Mucosa of stomach (tissue), 1 donor: ENCODE data around the gene SAMD1.

Experiments used
- H3K27me3 ChIP-seq: one replicate; pipeline ENCODE4 v1.7.0; 2013; ENCODE audit warnings: mild to moderate bottlenecking, low read length; ENCODE audit not compliant: control insufficient read depth, insufficient read depth
- H3K36me3 ChIP-seq: one replicate; pipeline ENCODE4 v1.7.0; 2013; ENCODE audit warnings: low read length; ENCODE audit not compliant: control insufficient read depth, insufficient read depth
- H3K4me1 ChIP-seq: one replicate; pipeline ENCODE4 v1.7.0; 2013; ENCODE audit warnings: mild to moderate bottlenecking, low read length; ENCODE audit not compliant: control insufficient read depth, insufficient read depth
- H3K4me3 ChIP-seq: one replicate; pipeline ENCODE4 v1.7.0; 2013; ENCODE audit warnings: low read length
- H3K9ac ChIP-seq: one replicate; pipeline ENCODE4 v1.7.0; 2013; ENCODE audit warnings: mild to moderate bottlenecking, low read length, moderate library complexity
- H3K9me3 ChIP-seq: one replicate; pipeline ENCODE4 v1.7.0; 2013; ENCODE audit warnings: mild to moderate bottlenecking, low read length, moderate library complexity; ENCODE audit not compliant: control insufficient read depth
- donor health status: Pancreatic carcinoma.

Gene SAMD1

GRCh38 chr19:14081797-14082674 lies 8.5 kb downstream of the SAMD1 start:
- H3K36me3 ChIP-seq, result no peaks in the 10 kb centered on the region
- H3K4me1 ChIP-seq, result peaks cover 38% of the 10 kb centered on the region
- H3K4me3 ChIP-seq, result peak overlapping the region; percentile 67
- H3K9ac ChIP-seq, result peak overlapping the region; percentile 96
- no peaks in the 10 kb centered on the region for H3K27me3 ChIP-seq
- no peaks in the 10 kb centered on the region for H3K9me3 ChIP-seq

GRCh38 chr19:14080887-14081796 lies 9.4 kb downstream of the SAMD1 start:
- H3K36me3 ChIP-seq, result no peaks in the 10 kb centered on the region
- H3K9ac ChIP-seq, result peak overlapping the region; percentile 96
- peak overlapping the region; percentile 67 for H3K4me3 ChIP-seq
- no peaks in the 10 kb centered on the region for H3K9me3 ChIP-seq
- H3K27me3 ChIP-seq, result no peaks in the 10 kb centered on the region
- H3K4me1 ChIP-seq, result peaks cover 38% of the 10 kb centered on the region

GRCh38 chr19:14078411-14078810 lies 12.1 kb downstream of the SAMD1 start:
- Histone ChIP-seq H3K9ac (no peak overlapping the region), H3K27me3 (no peaks in the 10 kb centered on the region), H3K9me3 (no peaks in the 10 kb centered on the region), H3K4me1 (peaks cover 40% of the 10 kb centered on the region), H3K4me3 (no peak overlapping the region), H3K36me3 (no peaks in the 10 kb centered on the region)

GRCh38 chr19:14073925-14074838 lies 16.4 kb downstream of the SAMD1 start:
- peak overlapping the region; percentile 98 for H3K9ac ChIP-seq
- H3K4me1 ChIP-seq, result peaks cover 25% of the 10 kb centered on the region

GRCh38 chr19:14073261-14073924 lies 17.2 kb downstream of the SAMD1 start:
- no peaks in the 10 kb centered on the region for H3K36me3 ChIP-seq
- H3K9ac ChIP-seq, result peak overlapping the region; percentile 98
- H3K4me1 ChIP-seq, result peaks cover 25% of the 10 kb centered on the region

More at GRCh38 chr19:14073925-14074838, 16.4 kb downstream of the SAMD1 start:
- Histone ChIP-seq H3K36me3 (no peaks in the 10 kb centered on the region), H3K4me3 (peak overlapping the region; percentile 74), H3K27me3 (no peaks in the 10 kb centered on the region), H3K9me3 (no peaks in the 10 kb centered on the region)

GRCh38 chr19:14072535-14073260 lies 17.9 kb downstream of the SAMD1 start, which contains the start of gene MISP3:
MISP3 (plus strand) TSS chr19:14072786; CDS start chr19:14073310, 524 bp downstream.
- Histone ChIP-seq H3K27me3 (no peaks in the 10 kb centered on the region), H3K9me3 (no peaks in the 10 kb centered on the region), H3K4me3 (peak within 1 kb of the TSS; percentile 74), H3K9ac (peak within 1 kb of the TSS; percentile 98), H3K36me3 (no peaks in the 10 kb centered on the region), H3K4me1 (peaks cover 25% of the 10 kb centered on the region)

More at GRCh38 chr19:14073261-14073924, 17.2 kb downstream of the SAMD1 start:
- Histone ChIP-seq H3K4me3 (peak overlapping the region; percentile 74), H3K27me3 (no peaks in the 10 kb centered on the region), H3K9me3 (no peaks in the 10 kb centered on the region)

GRCh38 chr19:14070268-14071050 lies 20.1 kb downstream of the SAMD1 start:
- peaks cover 18% of the 10 kb centered on the region for H3K4me1 ChIP-seq
- H3K27me3 ChIP-seq, result no peaks in the 10 kb centered on the region
- H3K36me3 ChIP-seq, result no peaks in the 10 kb centered on the region
- H3K9me3 ChIP-seq, result no peaks in the 10 kb centered on the region
- H3K4me3 ChIP-seq, result no peak overlapping the region
- H3K9ac ChIP-seq, result no peak overlapping the region

GRCh38 chr19:14066134-14066533 lies 24.4 kb downstream of the SAMD1 start:
- no peak overlapping the region for H3K9ac ChIP-seq
- no peaks in the 10 kb centered on the region for H3K36me3 ChIP-seq
- no peaks in the 10 kb centered on the region for H3K9me3 ChIP-seq
- no peak overlapping the region for H3K4me3 ChIP-seq
- H3K27me3 ChIP-seq, result peaks cover 5% of the 10 kb centered on the region
- peaks cover 7% of the 10 kb centered on the region for H3K4me1 ChIP-seq

- Histone ChIP-seq H3K9me3 (no peaks in the 10 kb centered on the region), H3K27me3 (peaks cover 24% of the 10 kb centered on the region), H3K4me3 (no peak overlapping the region), H3K9ac (no peak overlapping the region), H3K36me3 (no peaks in the 10 kb centered on the region), H3K4me1 (peaks cover 9% of the 10 kb centered on the region)
Observed at GRCh38 chr19:14063105-14063504, 27.4 kb downstream of the SAMD1 start.

GRCh38 chr19:14062558-14062855 lies 28.0 kb downstream of the SAMD1 start:
- peaks cover 9% of the 10 kb centered on the region for H3K4me1 ChIP-seq
- H3K4me3 ChIP-seq, result no peak overlapping the region
- no peaks in the 10 kb centered on the region for H3K9me3 ChIP-seq
- no peak overlapping the region for H3K9ac ChIP-seq
- no peaks in the 10 kb centered on the region for H3K36me3 ChIP-seq
- peaks cover 28% of the 10 kb centered on the region for H3K27me3 ChIP-seq
